Subcutaneous abdominal adipose tissue (tissue), 5 donors: ENCODE measurements around the gene IGFLR1.
"Not testable (repeated sequence)": the region's sequence is repeated elsewhere in the genome, so short reads cannot be mapped to it uniquely, and the experiment has no call there.

Experiments
- H3K27ac ChIP-seq: one replicate; pipeline ENCODE4 v1.7.0; 2013; ENCODE audit warnings: low read depth, mild to moderate bottlenecking, inconsistent platforms, low read length, moderate library complexity
- H3K27me3 ChIP-seq, 5 donors: one replicate each; pipeline ENCODE4 v1.7.0; 2013; ENCODE audit warnings: low read length in 5 of 5, inconsistent platforms in 1 of 5; ENCODE audit not compliant: control insufficient read depth in 5 of 5, insufficient read depth in 4 of 5
- H3K36me3 ChIP-seq, 5 donors: one replicate each; pipeline ENCODE4 v1.7.0; 2013; ENCODE audit warnings: low read length in 5 of 5; ENCODE audit not compliant: control insufficient read depth in 5 of 5, insufficient read depth in 5 of 5
- H3K4me1 ChIP-seq, 5 donors: one replicate each; pipeline ENCODE4 v1.7.0; 2013; ENCODE audit warnings: low read length in 5 of 5, mild to moderate bottlenecking in 3 of 5, moderate library complexity in 1 of 5; ENCODE audit not compliant: control insufficient read depth in 5 of 5, insufficient read depth in 5 of 5
- H3K4me3 ChIP-seq, 5 donors: one replicate each; pipeline ENCODE4 v1.7.0; 2013; ENCODE audit warnings: low read length in 5 of 5, low read depth in 1 of 5
- H3K9ac ChIP-seq, 5 donors: one replicate each; pipeline ENCODE4 v1.7.0; 2013; ENCODE audit warnings: low read length in 5 of 5, mild to moderate bottlenecking in 4 of 5, moderate library complexity in 3 of 5
- H3K9me3 ChIP-seq, 5 donors: one replicate each; pipeline ENCODE4 v1.7.0; 2013; ENCODE audit warnings: low read length in 5 of 5; ENCODE audit not compliant: control insufficient read depth in 5 of 5
- donor health status: healthy.
- donor health status: healthy.
- donor health status: healthy.
- donor health status: healthy.
- donor health status: healthy.

IGFLR1 gene

GRCh38 chr19:35724132-35724531 lies 18.1 kb downstream of the IGFLR1 start:
- H3K4me1 ChIP-seq, H3K9me3 ChIP-seq, H3K27ac ChIP-seq, H3K9ac ChIP-seq, H3K4me3 ChIP-seq, H3K27me3 ChIP-seq: not testable (repeated sequence)
- H3K36me3 ChIP-seq = peaks cover 0 to 94% (median 84%) of the 10 kb centered on the region in 5 donors

GRCh38 chr19:35723671-35724070 lies 18.6 kb downstream of the IGFLR1 start:
- H3K4me1 ChIP-seq = peaks cover 6 to 11% (median 10%) of the 10 kb centered on the region in 5 donors
- no peaks in the 10 kb centered on the region for H3K9me3 ChIP-seq
- H3K27ac ChIP-seq = no peak overlapping the region
- H3K36me3 ChIP-seq = peaks cover 0 to 89% (median 80%) of the 10 kb centered on the region in 5 donors
- no peak overlapping the region for H3K9ac ChIP-seq
- no peaks in the 10 kb centered on the region for H3K27me3 ChIP-seq
- no peak overlapping the region for H3K4me3 ChIP-seq

GRCh38 chr19:35722897-35723296 lies 19.4 kb downstream of the IGFLR1 start:
- Histone ChIP-seq H3K27me3 (no peaks in the 10 kb centered on the region), H3K4me3 (no peak overlapping the region), H3K36me3 (peaks cover 0 to 82% (median 72%) of the 10 kb centered on the region in 5 donors), H3K9ac (no peak overlapping the region), H3K27ac (no peak overlapping the region), H3K4me1 (peaks cover 6 to 16% (median 14%) of the 10 kb centered on the region in 5 donors), H3K9me3 (no peaks in the 10 kb centered on the region)

- no peak overlapping the region for H3K9ac ChIP-seq
- peaks cover 0 to 77% (median 68%) of the 10 kb centered on the region in 5 donors for H3K36me3 ChIP-seq
Measured at GRCh38 chr19:35722461-35722860, 19.8 kb downstream of the IGFLR1 start.

GRCh38 chr19:35721374-35721773 lies 20.9 kb downstream of the IGFLR1 start:
- Histone ChIP-seq H3K9me3 (no peaks in the 10 kb centered on the region), H3K4me1 (peaks cover 6 to 25% (median 18%) of the 10 kb centered on the region in 5 donors), H3K27ac (no peak overlapping the region), H3K9ac (no peak overlapping the region), H3K4me3 (no peak overlapping the region), H3K36me3 (peaks cover 0 to 66% (median 58%) of the 10 kb centered on the region in 5 donors), H3K27me3 (no peaks in the 10 kb centered on the region)

More at GRCh38 chr19:35722461-35722860, 19.8 kb downstream of the IGFLR1 start:
- H3K4me3 ChIP-seq = no peak overlapping the region
- no peak overlapping the region for H3K27ac ChIP-seq
- H3K4me1 ChIP-seq = peaks cover 6 to 16% (median 14%) of the 10 kb centered on the region in 5 donors
- no peaks in the 10 kb centered on the region for H3K27me3 ChIP-seq
- no peaks in the 10 kb centered on the region for H3K9me3 ChIP-seq

- H3K4me3 ChIP-seq = no peak overlapping the region
- no peaks in the 10 kb centered on the region for H3K27me3 ChIP-seq
- no peaks in the 10 kb centered on the region for H3K9me3 ChIP-seq
- H3K36me3 ChIP-seq = peaks cover 0 to 59% (median 51%) of the 10 kb centered on the region in 5 donors
- peaks cover 6 to 32% (median 26%) of the 10 kb centered on the region in 5 donors for H3K4me1 ChIP-seq
- no peak overlapping the region for H3K27ac ChIP-seq
- no peak overlapping the region for H3K9ac ChIP-seq
Measured at GRCh38 chr19:35720648-35721047, 21.6 kb downstream of the IGFLR1 start.

GRCh38 chr19:35720163-35720524 lies 22.1 kb downstream of the IGFLR1 start:
- Histone ChIP-seq H3K4me3 (no peak overlapping the region), H3K9me3 (no peaks in the 10 kb centered on the region), H3K27ac (no peak overlapping the region), H3K4me1 (peaks cover 6 to 35% (median 28%) of the 10 kb centered on the region in 5 donors), H3K36me3 (peaks cover 0 to 54% (median 46%) of the 10 kb centered on the region in 5 donors), H3K9ac (no peak overlapping the region), H3K27me3 (no peaks in the 10 kb centered on the region)

GRCh38 chr19:35719402-35720162 lies 22.7 kb downstream of the IGFLR1 start:
- H3K9me3 ChIP-seq = no peaks in the 10 kb centered on the region
- H3K27ac ChIP-seq = no peak overlapping the region
- peak overlapping the region in 4 of 5 donors; percentile 85 to 91 (median 88) for H3K9ac ChIP-seq
- H3K27me3 ChIP-seq = no peaks in the 10 kb centered on the region
- H3K4me3 ChIP-seq = peak overlapping the region; percentile 67 to 89 (median 77)
- peaks cover 6 to 35% (median 28%) of the 10 kb centered on the region in 5 donors for H3K4me1 ChIP-seq
- H3K36me3 ChIP-seq = peaks cover 0 to 49% (median 40%) of the 10 kb centered on the region in 5 donors

GRCh38 chr19:35718345-35719041 lies 23.8 kb downstream of the IGFLR1 start:
- Histone ChIP-seq H3K36me3 (peaks cover 0 to 38% (median 29%) of the 10 kb centered on the region in 5 donors), H3K27ac (peak overlapping the region; percentile 65), H3K9ac (peak overlapping the region in 4 of 5 donors; percentile 85 to 91 (median 88)), H3K4me3 (peak overlapping the region; percentile 67 to 89 (median 77)), H3K9me3 (no peaks in the 10 kb centered on the region), H3K27me3 (no peaks in the 10 kb centered on the region), H3K4me1 (peaks cover 6 to 35% (median 28%) of the 10 kb centered on the region in 5 donors)
